Stimulated activated CD4-positive, alpha-beta T cell treated with anti-CD3 and anti-CD28 coated beads, Interleukin-4, amount 100 ng/mL, for 24 hours (primary cell): ENCODE results near the gene NEMF.
"Not testable (repeated sequence)": the region's sequence is repeated elsewhere in the genome, so short reads cannot be mapped to it uniquely, and the experiment has no call there.

Source experiments
- DNase-seq: peaks from one replicate; pipeline ENCODE4 v3.0.0-alpha.2; 2020

NEMF gene

GRCh38 chr14:49816844-49817243, 35.7 kb downstream of the NEMF start:
- DNase-seq, result no peak

- not testable (repeated sequence) for DNase-seq
Observed at GRCh38 chr14:49816118-49816517, 36.5 kb downstream of the NEMF start.

GRCh38 chr14:49808780-49809179, 43.8 kb downstream of the NEMF start:
- DNase-seq, result no peak

- no peak for DNase-seq
Observed at GRCh38 chr14:49796025-49796424, 56.6 kb downstream of the NEMF start.

GRCh38 chr14:49792618-49793017, 60.0 kb downstream of the NEMF start:
- DNase-seq, result no peak

GRCh38 chr14:49786315-49786714, 66.3 kb downstream of the NEMF start:
- no peak for DNase-seq

GRCh38 chr14:49783394-49784014, 69.1 kb downstream of the NEMF start:
- no peak for DNase-seq

GRCh38 chr14:49781040-49781439, 71.5 kb downstream of the NEMF start:
- DNase-seq, result not testable (repeated sequence)

- DNase-seq, result no peak
Observed at GRCh38 chr14:49778421-49778820, 74.2 kb downstream of the NEMF start.

GRCh38 chr14:49774106-49774505, 78.5 kb downstream of the NEMF start:
- no peak for DNase-seq

GRCh38 chr14:49771691-49772090, 80.9 kb downstream of the NEMF start:
- DNase-seq, result not testable (repeated sequence)

GRCh38 chr14:49770212-49770817, 82.3 kb downstream of the NEMF start:
- DNase-seq, result no peak

GRCh38 chr14:49769581-49770211, 82.9 kb downstream of the NEMF start:
- DNase-seq, result no peak

- DNase-seq, result no peak
Observed at GRCh38 chr14:49769171-49769570, 83.4 kb downstream of the NEMF start.

GRCh38 chr14:49768301-49769121, 84.1 kb downstream of the NEMF start:
- peak; percentile 86 for DNase-seq

GRCh38 chr14:49767571-49768300, 84.9 kb downstream of the NEMF start, which contains the start of gene KLHDC2:
Gene KLHDC2, plus strand, starts transcription at chr14:49768153. Its CDS starts 316 bp downstream, at chr14:49768469.
- DNase-seq, result peak; percentile 88

- DNase-seq, result no peak
Observed at GRCh38 chr14:49767270-49767570, 85.4 kb downstream of the NEMF start.

GRCh38 chr14:49766839-49767238, 85.7 kb downstream of the NEMF start:
- DNase-seq, result no peak

- DNase-seq, result no peak
Observed at GRCh38 chr14:49761839-49762551, 90.6 kb downstream of the NEMF start.

- DNase-seq, result no peak
Observed at GRCh38 chr14:49755378-49755777, 97.2 kb downstream of the NEMF start.

GRCh38 chr14:49754570-49755097, 98.0 kb downstream of the NEMF start:
- no peak for DNase-seq

- DNase-seq, result not testable (repeated sequence)
Observed at GRCh38 chr14:49746476-49746875, 106.1 kb downstream of the NEMF start.
